Measurements from ENCODE around the gene LRRC49.

- no peak for TF ChIP-seq EP300 (IDR thresholded peaks at IDR 0.05)
- no peak for TF ChIP-seq CTCF (IDR thresholded peaks at IDR 0.05)
- TF ChIP-seq POLR2AphosphoS5 (IDR thresholded peaks at IDR 0.05), result no peak
- TF ChIP-seq POLR2A (IDR thresholded peaks at IDR 0.05; ENCODE audit: low read depth), result no peak
Observed at GRCh38 chr15:70936326-70936725, 43.7 kb downstream of the LRRC49 start.

All from esophagus muscularis mucosa (tissue), 4 donors.